A549 (cell line): Measurements from ENCODE around the gene ITGB8.

ENCODE experiments used
- EP300 ChIP-seq, 2 experiments: fragments of >200 bp; sonication (Bioruptor Twin); formaldehyde crosslinking; IDR thresholded peaks; 2 replicates in 1 of 2; 3 replicates in 1 of 2; pipeline ENCODE4 v1.6.1; 2016 to 2017
- POLR2A ChIP-seq: IDR thresholded peaks from 2 replicates; pipeline ENCODE4 v1.6.1; 2012; ENCODE audit warnings: mild to moderate bottlenecking, low read length

GRCh38 chr7:20454202-20454601 lies 123.5 kb downstream of the ITGB8 start:
- TF ChIP-seq EP300 (IDR thresholded peaks at IDR 0.05), result no peak
- TF ChIP-seq POLR2A, result no peak
